HAP-1 (cell line): ENCODE measurements around the gene ZMYND15.
"Not testable (repeated sequence)": the region's sequence is repeated elsewhere in the genome, so short reads cannot be mapped to it uniquely, and the experiment has no call there.

Experiments used
- DNase-seq, 2 experiments: peaks; one replicate each; pipeline ENCODE4 v3.0.0-alpha.2; 2016 to 2020; ENCODE audit warnings: low spot score in 2 of 2
- H3K27me3 ChIP-seq: fragments of 250-450 bp; sonication (Bioruptor Pico); 2 replicates; pipeline ENCODE4 v1.5.1; 2020; ENCODE audit warnings: low read depth, mild to moderate bottlenecking, moderate library complexity
- H3K36me3 ChIP-seq: fragments of 250-450 bp; sonication (Bioruptor Pico); replicated peaks from 2 replicates; pipeline ENCODE4 v1.5.1; 2020; ENCODE audit warnings: mild to moderate bottlenecking
- H3K4me1 ChIP-seq: fragments of 250-450 bp; sonication (Bioruptor Pico); 2 replicates; pipeline ENCODE4 v1.5.1; 2020; ENCODE audit warnings: mild to moderate bottlenecking
- H3K4me3 ChIP-seq: fragments of 250-450 bp; sonication (Bioruptor Pico); 2 replicates; pipeline ENCODE4 v1.5.1; 2020; ENCODE audit warnings: mild to moderate bottlenecking, moderate library complexity
- H3K9me3 ChIP-seq: fragments of 250-450 bp; sonication (Bioruptor Pico); 2 replicates; pipeline ENCODE4 v1.5.1; 2020; ENCODE audit warnings: mild to moderate bottlenecking, moderate library complexity
- in situ Hi-C: fragments of 300-500 bp; cut with MboI; formaldehyde crosslinking; loops from 3 replicates; pipeline ENCODE4 v1.14.3; 2020; ENCODE audit warnings: low sequenced_read_pairs, inconsistent platforms, mixed read lengths

Gene ZMYND15

GRCh38 chr17:4739122-4740024 is at the start of gene ZMYND15, which contains the start of gene CXCL16:
Gene ZMYND15 (plus strand): TSS chr17:4739833. CDS start chr17:4740549, 716 bp downstream.
Gene CXCL16 (minus strand): TSS chr17:4739928. CDS start chr17:4739339, 589 bp downstream.
- in situ Hi-C loops, result no loop called here
- DNase-seq, result peak in 1 of 2 experiments; percentile 55
- H3K9me3 ChIP-seq, result no peaks in the 10 kb centered on the region
- H3K36me3 ChIP-seq, result no peaks in the 10 kb centered on the region
- H3K4me1 ChIP-seq, result no peaks in the 10 kb centered on the region; the same call in 1 of the 2 replicates
- H3K27me3 ChIP-seq, result no peaks in the 10 kb centered on the region
- H3K4me3 ChIP-seq, result peak within 1 kb of the TSS; percentile 54

GRCh38 chr17:4689872-4690271 is 49.8 kb upstream of the ZMYND15 start:
- H3K4me3 ChIP-seq, H3K9me3 ChIP-seq, in situ Hi-C loops, H3K4me1 ChIP-seq, DNase-seq, H3K27me3 ChIP-seq: not testable (repeated sequence)
- H3K36me3 ChIP-seq, result peaks cover 68% of the 10 kb centered on the region

GRCh38 chr17:4690745-4691144 is 48.9 kb upstream of the ZMYND15 start:
- Histone ChIP-seq H3K9me3 (no peaks in the 10 kb centered on the region), H3K4me3 (no peak overlapping the region), H3K27me3 (no peaks in the 10 kb centered on the region), H3K36me3 (peaks cover 64% of the 10 kb centered on the region), H3K4me1 (no peaks in the 10 kb centered on the region)
- DNase-seq, result no peak
- in situ Hi-C loops, result no loop called here

- H3K27me3 ChIP-seq, result no peaks in the 10 kb centered on the region
- in situ Hi-C loops, result no loop called here
- no peaks in the 10 kb centered on the region for H3K4me1 ChIP-seq
- no peaks in the 10 kb centered on the region for H3K9me3 ChIP-seq
- DNase-seq, result no peak
- H3K4me3 ChIP-seq, result no peak overlapping the region
- H3K36me3 ChIP-seq, result peaks cover 60% of the 10 kb centered on the region
Measured at GRCh38 chr17:4691686-4692085, 47.9 kb upstream of the ZMYND15 start.

GRCh38 chr17:4693416-4693815 is 46.2 kb upstream of the ZMYND15 start:
- in situ Hi-C loops, result no loop called here
- no peak for DNase-seq
- H3K27me3 ChIP-seq, result no peaks in the 10 kb centered on the region
- H3K4me1 ChIP-seq, result no peaks in the 10 kb centered on the region
- H3K9me3 ChIP-seq, result no peaks in the 10 kb centered on the region
- peaks cover 57% of the 10 kb centered on the region for H3K36me3 ChIP-seq
- H3K4me3 ChIP-seq, result no peak overlapping the region

- no peak overlapping the region for H3K4me3 ChIP-seq
- no peaks in the 10 kb centered on the region for H3K9me3 ChIP-seq
- peaks cover 27% of the 10 kb centered on the region for H3K36me3 ChIP-seq
- H3K27me3 ChIP-seq, result no peaks in the 10 kb centered on the region
- no peak for DNase-seq
- in situ Hi-C loops, result no loop called here
- no peaks in the 10 kb centered on the region; the same call in 1 of the 2 replicates for H3K4me1 ChIP-seq
Measured at GRCh38 chr17:4696437-4696805, 43.2 kb upstream of the ZMYND15 start.

- H3K4me1 ChIP-seq, in situ Hi-C loops, DNase-seq, H3K9me3 ChIP-seq, H3K4me3 ChIP-seq, H3K27me3 ChIP-seq: not testable (repeated sequence)
- peaks cover 17% of the 10 kb centered on the region for H3K36me3 ChIP-seq
Measured at GRCh38 chr17:4699401-4700056, 40.1 kb upstream of the ZMYND15 start.

GRCh38 chr17:4701116-4701515 is 38.5 kb upstream of the ZMYND15 start:
- in situ Hi-C loops, result no loop called here
- no peak overlapping the region for H3K4me3 ChIP-seq

GRCh38 chr17:4703330-4703691 is 36.3 kb upstream of the ZMYND15 start:
- H3K9me3 ChIP-seq, result no peaks in the 10 kb centered on the region
- in situ Hi-C loops, result no loop called here
- H3K4me1 ChIP-seq, result peaks cover 4% of the 10 kb centered on the region
- no peaks in the 10 kb centered on the region for H3K27me3 ChIP-seq
- DNase-seq, result no peak
- H3K4me3 ChIP-seq, result peak overlapping the region; percentile 99
- peaks cover 5% of the 10 kb centered on the region for H3K36me3 ChIP-seq

More at GRCh38 chr17:4701116-4701515, 38.5 kb upstream of the ZMYND15 start:
- Histone ChIP-seq H3K9me3 (no peaks in the 10 kb centered on the region), H3K4me1 (peaks cover 4% of the 10 kb centered on the region), H3K36me3 (peaks cover 16% of the 10 kb centered on the region), H3K27me3 (no peaks in the 10 kb centered on the region)
- no peak for DNase-seq

GRCh38 chr17:4704574-4704907 is 35.1 kb upstream of the ZMYND15 start:
- H3K9me3 ChIP-seq, in situ Hi-C loops, H3K4me1 ChIP-seq, DNase-seq, H3K27me3 ChIP-seq, H3K36me3 ChIP-seq: not testable (repeated sequence)
- H3K4me3 ChIP-seq, result peak overlapping the region; percentile 99

GRCh38 chr17:4704991-4705390 is 34.6 kb upstream of the ZMYND15 start:
- no peak for DNase-seq
- in situ Hi-C loops, result no loop called here
- H3K4me1 ChIP-seq, result peaks cover 6% of the 10 kb centered on the region
- H3K9me3 ChIP-seq, result no peaks in the 10 kb centered on the region
- peaks cover 5% of the 10 kb centered on the region; the same call in 1 of the 2 replicates for H3K36me3 ChIP-seq
- no peaks in the 10 kb centered on the region for H3K27me3 ChIP-seq
- no peak overlapping the region; the same call in 1 of the 2 replicates for H3K4me3 ChIP-seq

GRCh38 chr17:4706121-4706520 is 33.5 kb upstream of the ZMYND15 start:
- no peak for DNase-seq
- Histone ChIP-seq H3K4me3 (no peak overlapping the region), H3K27me3 (no peaks in the 10 kb centered on the region), H3K36me3 (peaks cover 5% of the 10 kb centered on the region; the same call in 1 of the 2 replicates), H3K9me3 (no peaks in the 10 kb centered on the region), H3K4me1 (peaks cover 6% of the 10 kb centered on the region)
- in situ Hi-C loops, result no loop called here

GRCh38 chr17:4708436-4708835 is 31.2 kb upstream of the ZMYND15 start:
- Histone ChIP-seq H3K9me3 (no peaks in the 10 kb centered on the region), H3K27me3 (no peaks in the 10 kb centered on the region), H3K4me1 (peaks cover 7% of the 10 kb centered on the region), H3K36me3 (peaks cover 7% of the 10 kb centered on the region; the same call in 1 of the 2 replicates), H3K4me3 (no peak overlapping the region)
- peak in 1 of 2 experiments; percentile 76 for DNase-seq
- in situ Hi-C loops, result no loop called here
